Measurements from ENCODE around the gene UFD1.

The UFD1 gene

DNA sequence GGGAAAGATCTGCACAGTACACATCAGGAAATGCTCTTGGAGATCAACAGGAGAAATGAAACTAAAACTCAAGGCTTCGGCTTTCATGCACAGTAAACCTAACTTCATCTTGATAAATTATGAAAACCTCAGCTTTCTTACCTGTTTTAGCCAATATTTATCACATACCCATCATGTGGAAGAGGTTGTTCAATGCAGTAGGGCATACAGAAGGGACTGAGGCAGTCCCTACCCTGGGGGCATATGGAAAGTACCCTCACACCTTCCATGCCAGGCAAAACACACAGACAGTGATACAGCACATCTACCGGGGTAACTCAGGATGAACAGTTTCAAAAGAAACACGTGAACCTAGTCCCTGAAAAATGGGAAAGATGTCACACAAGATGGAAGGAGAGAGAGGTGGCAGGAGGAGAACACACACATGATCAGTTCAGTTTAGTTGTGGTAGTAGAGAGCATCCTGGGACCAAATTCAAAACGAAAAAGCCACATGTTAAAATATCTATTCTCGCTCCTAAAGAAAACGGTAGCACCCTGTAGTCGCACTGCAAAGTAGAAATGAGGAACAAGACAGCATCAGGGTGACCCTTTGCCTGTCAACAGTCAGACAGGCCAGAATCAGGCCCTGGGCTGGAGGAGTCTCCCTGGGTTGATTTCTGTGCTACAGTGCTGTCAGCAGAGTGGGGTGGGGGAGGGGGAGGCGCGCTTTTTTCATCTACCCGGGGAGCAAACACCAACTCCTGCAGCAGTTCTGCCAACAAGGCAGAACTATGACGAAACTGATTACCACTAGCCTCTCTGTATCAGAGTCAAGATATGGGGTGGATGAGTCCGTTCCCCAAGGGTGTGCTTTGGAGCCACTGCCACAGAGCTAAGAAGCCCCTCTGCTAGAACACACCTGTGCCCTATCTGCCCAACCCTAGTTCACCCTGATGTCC is 48.8 kb downstream of the UFD1 start:
- DNase-seq (ENCODE audit: low spot score): no peak

DNA sequence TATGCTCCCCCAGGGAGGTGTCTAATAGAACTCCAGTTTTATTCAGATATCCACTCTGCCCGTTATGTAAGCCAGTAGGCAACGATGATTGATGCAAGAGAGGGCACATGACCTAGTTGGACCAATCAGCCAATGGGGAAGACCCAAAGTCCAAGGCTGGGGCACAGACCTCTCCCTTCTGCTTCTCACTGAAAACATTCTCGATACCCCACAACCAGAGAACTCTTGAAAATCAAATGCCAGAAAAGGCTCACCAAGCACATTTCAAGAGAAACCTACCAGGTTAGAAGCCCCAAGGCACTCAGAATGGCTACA is 54.9 kb downstream of the UFD1 start:
- DNase-seq (ENCODE audit: low spot score): no peak

DNA sequence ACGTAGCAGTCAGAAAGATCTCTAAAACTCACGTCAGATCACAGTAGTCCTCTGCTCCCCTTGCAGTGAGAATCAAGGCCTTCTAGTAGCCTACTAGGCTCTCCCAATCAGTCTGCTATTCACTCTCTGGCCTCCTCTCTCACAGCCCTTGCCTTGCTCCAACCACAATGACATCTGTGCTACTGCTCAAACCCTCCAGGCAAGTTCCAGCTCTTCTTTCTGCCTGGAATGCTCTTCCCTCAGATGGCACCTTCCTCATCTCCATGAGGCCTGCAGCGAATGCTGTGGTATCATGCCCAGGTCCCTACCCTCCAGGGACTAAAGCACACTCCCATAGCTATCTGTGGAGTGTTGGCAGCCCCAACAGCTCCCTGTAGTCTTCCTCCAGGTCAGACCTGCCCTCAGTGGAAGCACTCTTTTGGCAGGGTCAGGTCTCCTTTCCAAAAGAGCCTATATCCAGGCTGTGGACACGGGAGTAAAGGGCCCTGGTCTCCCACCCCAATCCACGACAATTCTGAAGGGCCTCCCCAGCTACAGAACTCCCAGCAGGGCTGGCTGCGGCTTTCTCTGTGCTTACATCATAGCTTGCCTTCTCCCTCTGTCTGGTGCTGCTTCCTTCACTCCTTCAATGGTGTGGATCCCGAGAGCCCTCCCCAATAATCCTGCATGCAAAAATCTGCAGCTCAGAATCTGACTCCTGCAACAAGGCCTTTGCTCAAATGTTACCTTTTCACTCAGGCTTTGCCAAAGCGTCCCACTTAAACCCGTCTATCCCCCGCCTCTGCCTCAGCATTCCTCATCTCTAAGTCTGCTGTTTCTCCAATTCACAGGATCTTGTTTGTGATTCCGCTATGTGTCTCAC is 56.3 kb downstream of the UFD1 start:
- DNase-seq (ENCODE audit: low spot score): no peak

DNA sequence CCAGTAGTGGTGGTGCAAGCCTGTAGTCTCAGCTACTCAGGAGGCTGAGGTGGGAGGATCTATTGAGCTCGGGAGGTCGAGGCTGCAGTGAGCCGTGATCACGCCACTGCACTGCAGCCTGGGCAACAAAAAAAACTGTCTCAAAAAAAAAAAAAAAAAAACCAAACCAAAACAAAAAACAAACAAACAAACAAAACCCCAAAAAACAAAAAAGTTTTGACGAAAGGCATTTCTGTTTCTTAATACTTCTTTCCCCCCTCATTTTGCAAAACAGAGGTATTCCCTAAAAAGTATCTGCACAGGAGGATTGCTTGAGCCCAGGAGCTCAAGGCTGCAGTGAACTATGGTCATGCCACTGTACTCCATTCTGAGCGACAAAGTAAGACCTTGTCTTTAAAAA is 58.7 kb downstream of the UFD1 start:
- no peak for DNase-seq (ENCODE audit: low spot score)

DNA sequence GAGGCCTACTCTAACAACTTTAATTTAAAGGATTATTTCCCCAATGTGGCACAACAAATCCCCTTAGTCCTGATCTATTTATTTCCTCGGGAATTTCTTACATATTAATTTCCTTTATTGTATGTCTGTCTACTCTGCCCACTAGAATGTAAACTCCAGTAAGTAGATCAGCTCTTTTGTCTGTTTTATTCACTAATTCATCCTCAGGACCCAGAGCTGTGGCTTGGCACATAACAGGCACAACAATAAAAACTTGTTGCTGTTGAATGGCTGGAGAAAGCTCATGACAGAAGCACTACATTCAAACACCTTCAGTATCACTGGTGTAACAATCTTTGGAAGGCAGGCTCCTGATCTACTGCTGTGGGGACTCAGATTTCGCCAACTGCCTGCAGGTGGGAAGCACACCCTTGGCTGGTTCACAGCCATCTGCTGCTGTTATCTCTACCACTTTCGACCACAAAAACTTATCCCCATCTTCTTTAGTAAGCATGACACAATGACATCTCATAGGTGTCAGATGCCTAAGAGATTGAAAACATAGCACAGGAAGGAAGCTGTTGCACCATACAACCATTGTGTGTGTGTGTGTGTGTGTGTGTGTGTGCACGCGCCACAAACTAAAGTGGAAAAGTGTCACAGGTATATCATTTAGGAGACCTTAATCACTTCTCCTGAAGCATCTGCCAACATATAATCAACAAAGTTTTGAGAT is 59.4 kb downstream of the UFD1 start:
- DNase-seq (ENCODE audit: low spot score): no peak

DNA sequence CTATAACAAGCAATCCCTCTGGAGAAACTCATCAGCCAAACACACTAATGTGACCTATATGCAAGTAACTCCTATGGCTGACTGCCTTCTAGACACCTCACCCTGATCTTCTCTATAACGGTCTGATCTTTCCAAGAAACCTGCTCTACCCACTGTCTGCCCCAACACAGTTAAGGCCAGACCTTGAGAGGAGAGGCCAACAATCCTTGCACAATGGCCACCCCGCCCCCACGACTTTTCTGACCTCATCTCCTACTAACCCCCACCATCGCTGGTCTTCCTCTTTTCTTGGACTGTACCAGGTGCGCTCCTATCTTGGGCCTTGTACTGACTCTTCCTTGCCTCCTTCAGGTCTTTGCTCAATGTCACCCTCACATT is 59.9 kb downstream of the UFD1 start:
- DNase-seq (ENCODE audit: low spot score): no peak

DNA sequence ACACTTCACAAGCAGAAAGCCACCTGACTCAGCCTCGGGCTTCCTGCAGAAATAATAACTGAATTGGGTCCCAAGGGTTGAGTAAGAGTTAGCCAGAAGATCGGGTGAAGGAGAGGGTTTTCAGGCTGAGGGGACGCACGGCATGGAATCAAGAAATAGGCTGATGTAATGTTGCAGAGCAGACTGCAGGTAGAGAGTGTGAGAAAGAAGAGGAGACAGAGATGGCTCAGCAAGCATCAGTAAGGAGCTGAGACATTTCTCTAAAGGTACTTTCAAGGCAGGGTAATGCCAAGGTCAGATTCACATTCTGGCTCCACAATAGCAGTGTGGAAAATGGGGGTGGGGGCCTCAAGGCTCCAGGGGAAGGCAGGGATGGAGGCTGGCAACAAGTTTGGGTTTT is 66.1 kb downstream of the UFD1 start:
- DNase-seq (ENCODE audit: low spot score): no peak

DNA sequence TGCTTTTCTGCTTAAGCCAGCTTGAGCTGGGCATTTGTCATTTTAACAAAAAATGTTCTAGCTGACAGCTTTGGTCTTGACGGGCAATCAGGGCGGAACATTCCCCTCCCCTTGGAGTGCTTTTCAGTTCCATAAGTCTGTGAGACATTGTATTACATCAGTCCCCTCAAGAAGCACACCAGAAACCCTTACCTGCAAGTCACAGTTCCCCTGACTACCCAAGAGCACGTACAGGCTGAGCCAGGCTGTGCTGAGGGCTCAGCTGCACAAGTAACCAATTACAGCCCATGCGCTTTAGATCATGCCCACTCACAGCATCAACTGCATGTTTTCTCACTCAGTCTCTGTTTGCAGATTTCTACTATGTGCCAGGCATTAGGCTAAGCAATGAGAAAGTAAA is 66.5 kb downstream of the UFD1 start:
- no peak for DNase-seq (ENCODE audit: low spot score)

DNA sequence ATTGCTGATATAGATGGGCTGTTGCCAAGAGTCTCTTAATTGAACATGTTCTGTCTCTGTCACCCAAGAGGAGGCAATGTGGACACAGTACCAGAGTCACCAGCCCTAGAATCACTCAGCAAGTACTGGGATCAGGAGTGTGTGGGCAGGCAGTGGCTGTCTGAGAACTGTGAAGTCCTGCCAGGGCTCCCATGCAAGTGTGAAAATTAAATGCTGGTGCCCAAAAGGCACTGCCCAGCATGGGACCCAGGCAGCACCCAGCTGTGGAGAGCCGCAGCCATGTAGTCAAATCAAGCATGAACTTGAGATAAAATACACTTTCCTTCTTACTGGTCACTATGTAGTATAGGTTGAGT is 67.3 kb downstream of the UFD1 start:
- DNase-seq (ENCODE audit: low spot score): no peak

DNA sequence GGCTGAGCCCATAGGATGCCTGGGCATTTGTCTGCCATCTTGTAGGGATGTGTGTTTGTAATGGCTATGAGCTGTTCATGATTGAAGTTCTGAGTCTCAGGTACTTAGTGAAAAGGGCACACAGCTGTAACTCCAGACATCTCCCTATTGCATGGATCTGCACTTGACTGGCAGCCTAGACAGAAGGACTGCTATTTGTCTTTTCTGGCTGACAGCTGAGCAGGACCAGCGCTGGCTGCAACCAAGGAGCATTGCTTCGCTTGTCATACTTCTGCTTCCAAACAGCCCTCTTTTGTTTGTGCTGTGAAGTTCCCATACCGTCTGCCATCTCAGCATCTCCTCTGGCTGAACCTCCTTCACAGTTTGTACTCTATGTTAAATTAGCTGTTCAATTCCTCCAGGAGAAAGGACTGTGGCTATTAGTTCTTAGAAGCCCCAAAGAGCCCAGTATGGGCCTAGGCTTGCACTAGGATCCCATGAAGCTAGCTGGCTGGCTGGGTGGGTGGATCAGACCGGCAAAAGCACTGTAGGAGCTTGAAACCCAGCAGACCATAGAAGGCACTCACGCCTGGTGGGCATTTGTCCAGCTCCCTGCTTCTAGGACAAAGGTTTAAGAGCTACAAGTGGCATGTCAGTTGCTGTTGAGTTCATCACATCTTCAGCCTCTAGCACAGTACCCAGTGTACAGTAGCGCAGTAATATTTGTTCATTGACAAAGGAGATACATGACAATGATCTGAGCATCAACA is 67.9 kb downstream of the UFD1 start:
- no peak for DNase-seq (ENCODE audit: low spot score)

DNA sequence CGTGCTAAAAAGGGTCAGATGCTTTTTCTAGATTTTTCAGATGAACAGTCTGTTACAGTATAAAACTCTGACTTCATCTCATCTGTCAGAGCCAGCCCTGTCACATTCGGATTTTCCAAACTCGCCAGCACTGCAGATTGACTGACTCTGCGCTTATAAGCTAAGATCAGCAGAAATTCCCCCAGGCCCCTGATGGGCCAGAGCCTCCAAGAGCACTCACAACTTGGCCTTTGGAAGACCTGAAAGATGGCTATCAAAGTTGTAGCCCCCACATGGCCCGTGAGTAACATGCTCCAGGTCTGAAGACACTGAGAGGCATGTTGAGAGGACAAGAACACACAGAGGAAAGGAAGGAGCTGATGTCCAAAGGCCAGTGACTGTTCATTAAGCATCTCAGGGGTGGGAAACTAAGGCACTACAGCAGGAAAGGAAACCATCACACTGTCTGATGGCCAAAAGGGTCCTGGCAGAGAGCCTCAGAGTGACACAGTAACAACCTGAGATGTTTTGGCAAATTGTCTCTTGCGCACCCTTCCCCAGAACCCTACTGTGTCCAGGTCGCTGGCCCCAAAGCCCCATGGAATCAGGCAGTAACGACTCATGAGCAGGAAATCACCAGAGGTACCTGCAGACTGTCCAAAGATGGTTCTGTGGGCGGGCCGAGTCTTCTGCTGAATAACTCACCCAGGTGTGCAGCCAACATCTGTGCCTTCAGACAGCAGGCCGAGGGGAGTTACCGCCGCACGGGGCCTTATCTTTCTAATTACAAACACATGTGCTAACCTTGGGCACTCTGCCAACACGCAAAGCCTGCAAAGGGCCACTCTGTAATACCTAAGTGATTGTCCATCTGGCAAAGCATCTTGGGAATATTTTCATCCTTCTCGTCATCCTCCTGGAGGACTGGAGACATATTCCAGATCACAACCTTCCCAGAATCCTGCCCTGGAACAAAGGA is 71.1 kb downstream of the UFD1 start:
- peak; percentile 94 for DNase-seq (ENCODE audit: low spot score)

DNA sequence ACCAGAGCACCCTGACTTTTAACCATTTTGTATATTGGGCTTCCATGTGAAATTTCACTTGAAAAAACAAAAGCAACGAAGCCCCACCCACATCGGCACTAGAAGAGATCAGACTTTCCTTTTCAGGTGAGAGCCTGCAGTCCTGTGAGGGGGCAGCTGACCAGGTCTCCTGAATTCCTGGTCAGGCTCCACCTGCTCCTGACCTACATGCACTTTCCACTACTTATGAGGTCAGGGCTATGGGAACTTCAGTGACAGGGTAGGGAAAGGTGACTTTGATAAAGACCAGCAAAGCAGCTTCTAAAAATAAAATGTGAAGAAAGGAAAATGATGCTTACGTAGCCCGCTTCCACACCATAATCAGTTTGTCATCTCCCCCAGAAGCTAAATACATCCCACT is 72.1 kb downstream of the UFD1 start:
- DNase-seq (ENCODE audit: low spot score): no peak

DNA sequence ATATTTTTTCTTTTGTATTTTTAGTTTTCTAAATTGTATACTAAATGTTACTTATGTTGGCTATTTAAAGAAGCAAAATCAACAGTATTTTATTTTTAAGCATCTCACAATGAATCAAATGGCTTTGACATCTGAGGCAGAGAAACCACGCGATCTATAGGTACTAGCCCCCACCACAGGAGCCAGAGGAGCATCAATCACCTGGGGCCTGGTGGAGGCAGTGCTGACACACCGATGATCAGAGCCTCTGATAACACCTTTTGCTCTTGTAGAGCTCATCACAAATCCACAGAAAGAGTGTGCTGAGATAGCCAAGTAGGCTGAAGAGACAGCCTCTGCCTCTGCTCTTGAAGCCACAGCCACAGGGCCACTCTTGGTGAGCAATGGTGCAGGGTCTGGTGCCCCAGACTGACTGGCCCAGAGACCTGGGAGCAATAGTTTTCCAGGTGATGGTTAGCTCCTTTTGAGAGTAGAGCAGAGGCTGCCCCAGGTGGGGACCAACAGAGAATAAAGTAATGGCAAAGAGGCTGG is 72.6 kb downstream of the UFD1 start:
- DNase-seq (ENCODE audit: low spot score): peak; percentile 63

DNA sequence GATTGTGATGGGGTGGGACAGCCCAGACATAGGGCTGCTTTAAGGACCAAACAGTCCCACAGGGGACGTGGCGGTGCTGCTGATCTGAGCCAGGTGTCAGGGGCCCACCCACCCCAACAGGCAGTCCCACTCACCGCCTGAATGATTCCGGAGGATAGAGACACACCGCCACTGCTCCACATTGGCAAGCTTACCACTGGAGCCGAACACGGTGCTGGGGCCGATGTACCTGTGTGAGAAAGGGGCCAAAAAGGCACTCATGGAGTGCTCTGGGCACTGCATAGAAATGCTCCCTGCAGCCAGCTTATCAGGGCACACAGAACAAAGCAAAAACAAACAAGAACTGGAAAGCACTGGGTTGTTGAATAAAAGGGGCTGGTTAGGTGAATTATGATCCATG is 73.3 kb downstream of the UFD1 start:
- no peak for DNase-seq (ENCODE audit: low spot score)

DNA sequence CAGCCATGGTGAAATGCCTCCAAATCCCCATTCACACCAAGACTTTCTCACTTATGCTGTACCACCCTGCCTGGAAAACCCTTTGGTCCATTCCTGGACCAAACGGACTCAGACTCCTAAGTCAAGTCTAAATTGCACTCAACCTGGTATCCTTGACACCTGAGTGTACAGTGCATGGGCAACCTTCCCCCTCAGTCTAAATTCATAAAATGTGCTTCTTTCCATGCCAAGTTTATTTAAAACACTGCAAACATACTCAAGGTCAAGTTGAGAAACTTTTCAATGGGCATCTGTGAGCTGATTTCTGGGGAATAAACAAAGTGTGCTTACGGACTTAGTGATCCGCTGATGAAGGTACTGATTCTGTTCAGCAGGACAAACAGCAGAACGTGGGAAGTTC is 73.9 kb downstream of the UFD1 start:
- no peak for DNase-seq (ENCODE audit: low spot score)

DNA sequence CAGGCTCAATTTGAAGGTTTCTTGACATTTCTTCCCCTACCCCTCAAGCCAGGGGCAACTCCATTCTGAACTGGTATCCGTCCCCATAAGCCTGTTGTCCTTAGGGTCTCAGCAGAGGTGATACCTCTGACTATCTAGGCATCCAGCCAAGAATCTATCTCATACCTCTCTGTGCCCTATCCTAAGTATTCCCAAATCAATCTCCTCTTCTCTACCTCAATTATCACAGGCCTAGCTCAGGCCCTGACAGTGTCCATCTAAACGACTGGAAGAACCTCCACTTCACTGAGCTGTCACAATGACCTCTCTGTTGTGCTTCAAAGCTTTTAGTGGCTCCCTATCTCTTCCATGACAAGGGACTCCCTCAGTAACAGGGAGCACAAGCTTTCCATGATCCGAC is 74.3 kb downstream of the UFD1 start:
- DNase-seq (ENCODE audit: low spot score): no peak

DNA sequence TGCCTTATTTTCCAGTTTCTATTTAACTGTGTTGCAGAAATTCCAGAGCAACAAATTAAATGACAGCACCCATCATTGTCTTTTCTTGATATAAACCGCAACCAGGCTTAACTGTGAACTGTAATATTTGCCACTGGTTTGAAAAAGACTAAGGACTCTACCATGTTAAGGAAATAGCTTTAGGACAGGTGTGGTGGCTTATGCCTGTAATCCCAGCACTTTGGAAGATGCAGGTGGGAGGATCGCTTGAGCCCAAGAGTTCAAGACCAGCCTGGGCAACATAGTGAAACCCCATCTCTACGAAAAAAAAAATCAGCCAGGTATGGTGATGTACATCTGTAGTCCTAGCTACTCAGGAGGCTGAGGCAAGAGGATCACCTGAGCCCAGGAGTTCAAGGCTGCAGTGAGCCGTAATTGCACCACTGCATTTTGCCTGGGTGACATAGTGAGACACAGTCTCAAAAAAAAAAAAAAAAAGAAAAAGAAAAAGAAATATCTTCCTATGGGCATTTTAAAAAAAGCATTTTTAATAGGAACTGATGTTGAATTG is 76.3 kb downstream of the UFD1 start:
- DNase-seq (ENCODE audit: low spot score): no peak

DNA sequence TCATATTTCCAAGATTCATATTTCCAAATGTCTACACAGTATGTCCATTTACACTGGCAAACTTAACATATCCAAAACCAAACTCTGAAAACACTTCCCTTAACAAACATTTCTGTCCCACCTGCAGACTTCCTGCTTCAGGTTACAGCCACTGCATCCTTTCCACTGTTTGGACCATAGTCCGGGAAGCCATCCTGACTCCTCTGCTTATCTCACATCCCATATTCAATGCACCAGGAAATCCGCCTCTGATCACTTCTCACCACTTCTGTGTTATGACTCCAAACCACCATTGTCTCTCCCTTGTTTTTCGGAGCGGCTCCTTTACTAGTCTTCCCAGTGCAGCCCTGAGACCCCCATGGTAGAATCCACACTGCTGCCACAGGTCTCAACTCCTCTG is 77.5 kb downstream of the UFD1 start:
- no peak for DNase-seq (ENCODE audit: low spot score)

DNA sequence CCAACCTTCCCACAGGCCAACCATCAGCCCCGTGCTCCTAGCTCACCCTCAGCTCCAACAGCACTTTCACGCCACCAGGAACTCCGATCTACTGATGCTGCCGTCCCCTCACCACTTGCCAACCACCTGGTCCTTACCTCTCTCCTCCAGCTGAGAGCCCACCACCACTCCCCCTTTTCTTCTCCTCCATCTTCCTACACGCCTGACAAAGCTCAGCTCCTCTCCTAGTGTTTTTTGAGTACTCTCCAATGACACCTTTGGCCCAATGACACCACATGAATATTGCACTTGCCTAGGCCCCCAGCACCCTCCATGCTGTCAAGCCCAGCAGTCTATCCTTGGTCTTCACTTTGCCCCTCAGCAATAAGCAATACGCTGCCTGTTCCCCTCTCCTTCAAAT is 78.1 kb downstream of the UFD1 start:
- DNase-seq (ENCODE audit: low spot score): no peak

All from SK-N-DZ (cell line).